ENCODE measurements around the gene UCKL1. TPM values are rescaled to one million over a fixed set of nuclear protein-coding genes. Genes with fewer than 3 reads are reported as not detected.
"Not testable (repeated sequence)": the region's sequence is repeated elsewhere in the genome, so short reads cannot be mapped to it uniquely, and the experiment has no call there.

UCKL1 gene
- total RNA-seq, 1 donor from 2014 or later = 25.1 TPM

- peak; percentile 0 for ATAC-seq
These were observed 13.0 kb downstream of the UCKL1 start for GRCh38 chr20:63942969-63943807.

GRCh38 chr20:63942250-63942951 is 13.8 kb downstream of the UCKL1 start:
- ATAC-seq = peak; percentile 20

GRCh38 chr20:63941282-63942081 is 14.7 kb downstream of the UCKL1 start:
- peak; percentile 77 for ATAC-seq

GRCh38 chr20:63940472-63941266 is 15.5 kb downstream of the UCKL1 start:
- ATAC-seq = peak; percentile 1

DNA sequence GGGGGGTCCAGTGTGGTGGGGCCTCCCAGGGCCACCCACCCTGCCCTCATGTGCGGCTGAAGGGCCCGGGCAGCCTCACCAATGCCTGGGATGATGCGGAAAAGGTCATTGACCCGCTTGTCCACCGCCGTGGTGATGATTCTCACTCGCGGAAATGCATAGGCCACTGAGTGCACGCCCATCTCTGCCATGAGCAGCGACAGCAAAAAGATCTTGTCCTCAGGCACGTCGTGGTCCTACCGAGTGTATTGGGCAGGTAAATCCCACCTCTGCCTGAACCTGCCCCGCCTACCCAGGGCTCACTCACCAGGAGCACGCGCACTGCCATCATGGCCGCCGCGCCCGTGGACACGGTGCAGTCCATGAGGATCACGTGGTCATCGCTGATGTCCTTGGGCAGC is 16.1 kb downstream of the UCKL1 start:
- no peak for ATAC-seq

DNA sequence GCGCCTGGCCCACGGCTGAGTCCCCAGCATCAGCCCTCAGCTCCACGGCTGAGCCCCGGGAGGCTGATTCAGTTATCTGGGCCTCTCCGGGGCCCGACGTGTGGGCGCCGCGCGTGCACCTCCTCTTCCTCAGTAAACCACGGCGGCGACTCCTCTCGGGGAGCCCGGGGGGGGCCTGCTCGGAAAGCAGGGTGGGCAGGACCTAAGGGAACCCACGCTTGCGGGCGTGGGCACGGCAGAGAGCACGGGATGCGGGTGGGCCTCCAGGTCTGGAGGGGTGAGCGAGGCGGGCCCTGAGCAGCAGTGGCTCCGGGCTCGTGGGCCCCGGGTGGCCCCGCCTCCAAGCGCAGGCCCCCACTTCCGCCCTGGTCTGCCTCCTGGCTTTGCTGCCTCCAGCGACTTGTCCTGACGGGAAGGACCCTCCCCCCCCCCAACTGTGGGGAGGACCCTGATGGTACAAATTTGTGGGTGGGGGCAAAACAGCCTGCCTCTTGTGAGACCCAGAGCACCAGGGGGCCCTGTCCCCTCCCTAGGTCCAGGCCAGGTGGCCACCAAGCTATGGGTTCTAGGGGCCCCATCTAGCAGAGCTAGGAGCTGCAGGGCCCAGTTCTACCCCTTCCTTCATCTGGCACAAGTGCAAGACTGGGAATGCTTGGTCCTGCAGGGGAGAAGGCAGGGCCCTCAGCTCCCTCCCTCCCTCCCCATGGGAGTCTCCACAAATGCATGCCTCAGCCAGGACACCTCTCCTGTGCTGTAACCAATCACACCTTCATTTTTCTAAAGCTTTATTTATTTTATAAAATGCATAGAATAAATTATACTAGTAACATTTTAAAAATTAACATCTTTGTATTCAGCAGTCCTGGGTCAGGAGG is 16.9 kb downstream of the UCKL1 start:
- no peak for ATAC-seq

DNA sequence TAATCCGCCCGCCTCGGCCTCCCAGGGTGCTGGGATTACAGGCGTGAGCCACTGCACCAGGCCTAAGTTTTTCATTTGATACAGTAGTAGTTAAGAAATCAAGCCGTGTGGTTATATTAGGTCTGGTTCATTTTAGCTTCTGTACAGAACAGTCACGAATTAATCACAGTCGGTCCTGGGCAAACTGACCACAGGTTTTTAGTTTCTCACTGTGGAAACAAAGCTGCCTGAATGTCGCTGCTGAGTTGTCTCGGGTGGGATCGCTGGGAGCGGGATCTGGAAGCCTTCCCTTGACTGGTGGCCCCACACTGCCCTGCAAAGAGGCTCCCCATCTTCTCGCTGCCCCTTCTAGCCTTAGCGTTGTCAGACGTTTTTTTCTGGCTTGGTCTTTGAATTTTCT is 18.6 kb downstream of the UCKL1 start:
- no peak for ATAC-seq

- no peak for ATAC-seq
These were observed 20.8 kb downstream of the UCKL1 start for GRCh38 chr20:63935447-63935846.

- ATAC-seq = no peak
These were observed 21.7 kb downstream of the UCKL1 start for GRCh38 chr20:63934271-63935068.

DNA sequence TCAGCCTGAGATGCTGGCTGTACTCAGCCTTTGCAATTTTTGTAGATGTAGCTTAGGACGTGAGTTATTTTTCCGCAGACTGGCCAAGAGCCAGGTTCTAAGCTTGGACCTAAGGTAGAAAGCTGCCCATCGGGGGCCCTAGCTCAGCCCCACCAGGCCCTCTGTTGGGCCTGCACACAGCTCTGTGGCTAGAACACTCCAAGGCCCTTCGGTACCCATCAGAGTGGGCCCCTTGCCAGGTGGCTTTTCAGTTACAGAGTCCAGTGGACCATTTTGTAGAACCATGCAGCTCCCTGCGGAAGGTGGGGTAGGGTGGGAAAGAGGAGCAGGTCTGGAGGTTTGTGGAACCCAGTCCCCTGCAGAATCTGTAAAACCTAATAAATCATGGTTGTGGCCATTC is 22.6 kb downstream of the UCKL1 start:
- no peak for ATAC-seq

GRCh38 chr20:63932606-63933160 is 23.5 kb downstream of the UCKL1 start:
- no peak for ATAC-seq

GRCh38 chr20:63931735-63932134 is 24.5 kb downstream of the UCKL1 start:
- ATAC-seq = no peak

DNA sequence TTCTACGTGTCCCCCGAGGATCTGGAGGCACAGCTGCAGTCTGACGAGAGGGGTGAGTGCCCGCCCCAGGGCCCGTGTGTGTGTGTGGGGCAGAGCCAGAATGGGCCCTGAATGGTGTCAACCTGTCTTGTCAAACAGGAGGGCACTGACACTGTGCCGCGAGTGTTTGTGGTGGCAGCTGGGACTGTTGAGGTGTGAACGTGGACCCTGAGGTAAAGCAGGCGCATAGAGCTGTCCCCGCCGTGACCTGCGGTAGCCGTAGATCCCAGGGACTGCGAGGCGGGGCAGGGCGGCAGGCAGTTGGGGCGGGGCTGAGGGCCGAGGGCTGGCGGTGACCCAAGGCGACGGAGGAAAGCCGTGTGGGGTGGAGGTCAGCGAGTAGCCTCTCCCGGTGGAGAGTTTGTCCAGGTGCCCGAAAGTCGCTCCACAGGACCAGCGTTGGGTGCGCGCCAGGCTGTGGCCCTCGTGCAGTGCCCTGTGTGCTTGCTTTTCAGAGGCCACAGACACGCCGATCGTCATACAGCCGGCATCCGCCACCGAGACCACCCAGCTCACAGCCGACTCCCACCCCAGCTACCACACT is 25.2 kb downstream of the UCKL1 start:
- no peak for ATAC-seq

GRCh38 chr20:63929473-63929883 is 26.7 kb downstream of the UCKL1 start:
- ATAC-seq = not testable (repeated sequence)

DNA sequence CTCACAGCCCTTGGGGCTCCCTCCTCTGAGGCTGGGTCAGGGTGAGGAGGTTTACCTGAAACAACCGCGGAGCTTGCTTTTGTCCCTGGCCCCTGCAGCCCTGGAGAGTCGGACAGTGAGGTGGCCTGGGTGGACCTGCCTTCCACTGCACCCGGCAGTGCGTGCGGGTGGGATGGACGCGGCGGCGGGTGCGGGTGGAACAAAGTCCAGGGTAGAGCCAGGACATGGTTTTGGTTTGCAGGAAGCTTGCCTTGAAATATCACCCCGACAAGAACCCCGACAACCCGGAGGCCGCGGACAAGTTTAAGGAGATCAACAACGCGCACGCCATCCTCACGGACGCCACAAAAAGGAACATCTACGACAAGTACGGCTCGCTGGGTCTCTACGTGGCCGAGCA is 27.1 kb downstream of the UCKL1 start:
- no peak for ATAC-seq

- no peak for ATAC-seq
These were observed 29.9 kb downstream of the UCKL1 start for GRCh38 chr20:63926298-63926697.

- ATAC-seq = no peak
These were observed 32.0 kb downstream of the UCKL1 start for GRCh38 chr20:63924241-63924640.

- ATAC-seq = no peak
These were observed 32.6 kb downstream of the UCKL1 start for GRCh38 chr20:63923651-63924050.

- ATAC-seq = peak; percentile 21
These were observed 36.0 kb downstream of the UCKL1 start for GRCh38 chr20:63920226-63920625.

GRCh38 chr20:63919130-63919529 is 37.1 kb downstream of the UCKL1 start:
- ATAC-seq = no peak

All from esophagus mucosa (tissue), 1 donor.